Measurements from ENCODE around the gene RHOJ.

DNA sequence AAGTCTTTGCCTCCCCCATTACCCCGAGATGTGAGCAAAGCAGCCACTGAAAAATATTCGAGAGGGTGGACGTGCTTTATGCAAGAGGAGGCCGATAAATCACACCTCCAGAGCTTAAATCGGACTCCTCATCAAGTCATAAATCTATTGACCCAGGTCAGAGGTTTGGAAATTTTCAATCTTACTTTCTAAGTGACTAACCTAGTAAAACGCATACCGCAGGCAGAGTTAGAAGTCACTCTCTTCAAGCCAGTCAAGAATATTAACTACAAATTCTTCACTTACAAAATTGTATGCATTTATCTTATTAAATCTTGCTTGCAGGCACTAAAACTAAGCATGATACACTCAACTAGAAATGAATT, 79.6 kb downstream of the RHOJ start:
- no peak for TF ChIP-seq CTCF (conservative IDR thresholded peaks at IDR 0.05; ENCODE audit: low read depth, low read length)
- no peak for TF ChIP-seq EZH2 (IDR thresholded peaks at IDR 0.05; ENCODE audit: borderline replicate concordance, low read depth, low read length, poor library complexity, severe bottlenecking)
